ENCODE data around the gene ZBTB20. TPM values are rescaled to one million over a fixed set of nuclear protein-coding genes. Genes with fewer than 3 reads are reported as not detected.

ZBTB20 gene
- total and polyA plus RNA-seq, 4 donors, result 0.88 to 83.2 (median 20.4) TPM

- Histone ChIP-seq H3K27me3 (ENCODE audit: control insufficient read depth in 4 of 4, insufficient read depth in 4 of 4, low read length in 3 of 4) (no peaks in the 10 kb centered on the region), H3K4me1 (ENCODE audit: control insufficient read depth in 4 of 4, insufficient read depth in 4 of 4, low read length in 3 of 4) (no peaks in the 10 kb centered on the region), H3K36me3 (ENCODE audit: control insufficient read depth in 4 of 4, insufficient read depth in 3 of 4, low read depth in 1 of 4, low read length in 3 of 4) (peaks cover 9 to 17% (median 11%) of the 10 kb centered on the region in 4 donors), H3K9ac (ENCODE audit: low read depth in 1 of 2, low read length in 2 of 2) (no peak overlapping the region), H3K27ac (ENCODE audit: low read depth in 1 of 2, low read length in 2 of 2) (no peak overlapping the region), H3K9me3 (ENCODE audit: control insufficient read depth in 4 of 4, low read length in 3 of 4) (no peaks in the 10 kb centered on the region), H3K4me3 (ENCODE audit: low read depth in 1 of 3, low read length in 3 of 3) (no peak overlapping the region)
- no peak for DNase-seq (ENCODE audit: low spot score)
- 91% methylated on average over 1 of the region's 1 CpG for WGBS
- no peak for TF ChIP-seq FOXA1 (IDR thresholded peaks at IDR 0.05)
- no peak for TF ChIP-seq GABPA (IDR thresholded peaks at IDR 0.05 in 1 of 2, conservative IDR thresholded peaks at IDR 0.05 in 1 of 2)
- no peak for TF ChIP-seq YY1 (IDR thresholded peaks at IDR 0.05)
- no peak for TF ChIP-seq RXRA (IDR thresholded peaks at IDR 0.05)
- TF ChIP-seq REST (IDR thresholded peaks at IDR 0.05), result no peak
- no peak for TF ChIP-seq NR2F2 (IDR thresholded peaks at IDR 0.05)
- no peak for TF ChIP-seq EGR1 (IDR thresholded peaks at IDR 0.05; ENCODE audit: low read depth in 2 of 2)
- TF ChIP-seq HNF4G (IDR thresholded peaks at IDR 0.05), result no peak
- no peak for TF ChIP-seq TAF1 (conservative IDR thresholded peaks at IDR 0.05)
- no peak for TF ChIP-seq FOXA2 (IDR thresholded peaks at IDR 0.05)
- TF ChIP-seq HNF4A (conservative IDR thresholded peaks at IDR 0.05), result no peak
- TF ChIP-seq, protein P1, sequence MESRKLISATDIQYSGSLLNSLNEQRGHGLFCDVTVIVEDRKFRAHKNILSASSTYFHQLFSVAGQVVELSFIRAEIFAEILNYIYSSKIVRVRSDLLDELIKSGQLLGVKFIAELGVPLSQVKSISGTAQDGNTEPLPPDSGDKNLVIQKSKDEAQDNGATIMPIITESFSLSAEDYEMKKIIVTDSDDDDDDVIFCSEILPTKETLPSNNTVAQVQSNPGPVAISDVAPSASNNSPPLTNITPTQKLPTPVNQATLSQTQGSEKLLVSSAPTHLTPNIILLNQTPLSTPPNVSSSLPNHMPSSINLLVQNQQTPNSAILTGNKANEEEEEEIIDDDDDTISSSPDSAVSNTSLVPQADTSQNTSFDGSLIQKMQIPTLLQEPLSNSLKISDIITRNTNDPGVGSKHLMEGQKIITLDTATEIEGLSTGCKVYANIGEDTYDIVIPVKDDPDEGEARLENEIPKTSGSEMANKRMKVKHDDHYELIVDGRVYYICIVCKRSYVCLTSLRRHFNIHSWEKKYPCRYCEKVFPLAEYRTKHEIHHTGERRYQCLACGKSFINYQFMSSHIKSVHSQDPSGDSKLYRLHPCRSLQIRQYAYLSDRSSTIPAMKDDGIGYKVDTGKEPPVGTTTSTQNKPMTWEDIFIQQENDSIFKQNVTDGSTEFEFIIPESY (IDR thresholded peaks at IDR 0.05), result no peak
- no peak for TF ChIP-seq JUND (IDR thresholded peaks at IDR 0.05)
- TF ChIP-seq SP1 (IDR thresholded peaks at IDR 0.05), result no peak
- TF ChIP-seq CTCF (IDR thresholded peaks at IDR 0.05; ENCODE audit: low read depth, low read length, missing input control), result peak; percentile 40
- no peak for TF ChIP-seq ATF3 (IDR thresholded peaks at IDR 0.05)
- TF ChIP-seq, protein P2, sequence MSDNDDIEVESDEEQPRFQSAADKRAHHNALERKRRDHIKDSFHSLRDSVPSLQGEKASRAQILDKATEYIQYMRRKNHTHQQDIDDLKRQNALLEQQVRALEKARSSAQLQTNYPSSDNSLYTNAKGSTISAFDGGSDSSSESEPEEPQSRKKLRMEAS (IDR thresholded peaks at IDR 0.05), result no peak
- TF ChIP-seq RAD21 (IDR thresholded peaks at IDR 0.05), result peak; percentile 26 to 44
Observed at GRCh38 chr3:114336122-114336697, 810.9 kb downstream of the ZBTB20 start.

All from liver (tissue), 9 donors.